Panc1 (cell line): ENCODE measurements around the gene CDKN1C. TPM values are rescaled to one million over a fixed set of nuclear protein-coding genes. Genes with fewer than 3 reads are reported as not detected.

Experiments
- ATAC-seq: fragments of 200-7000 bp; cut with Tn5 transposase; 2 replicates; pipeline ENCODE4 v1.9.1; 2020; ENCODE audit warnings: mild to moderate bottlenecking, moderate library complexity
- BruUV-seq: library from RNA; stranded (reverse); fragments of 400-500 nt; replicated peaks from 2 replicates; lab custom pipeline; 2021; lab: Mats Ljungman, UMichigan
- CTCF ChIA-PET: fragments of 300-600 bp; sonication (Branson Sonifier 250); formaldehyde crosslinking; loops from one replicate; lab custom pipeline; 2022; ENCODE audit warnings: antibody characterized with exemption; lab: Charles Lee
- POLR2A ChIA-PET: fragments of 300-600 bp; sonication (Branson Sonifier 250); formaldehyde crosslinking; loops from one replicate; lab custom pipeline; 2022; ENCODE audit warnings: antibody characterized with exemption; lab: Charles Lee
- DNase-seq: peaks from one replicate; pipeline ENCODE4 v3.0.0-alpha.2; 2010; ENCODE audit warnings: low read depth, low spot score
- H3K27ac ChIP-seq: 2 replicates; pipeline ENCODE4 v1.5.1; 2011; ENCODE audit warnings: mild to moderate bottlenecking, low read length, inconsistent platforms
- H3K27me3 ChIP-seq: fragments of 200-500 bp; sonication (Bioruptor generic); 2 replicates; pipeline ENCODE4 v1.6.0; 2014; ENCODE audit warnings: low read length, inconsistent platforms; ENCODE audit not compliant: control insufficient read depth, insufficient read depth
- H3K36me3 ChIP-seq: fragments of 200-500 bp; sonication (Bioruptor generic); 2 replicates; pipeline ENCODE4 v1.5.1; 2014; ENCODE audit warnings: inconsistent platforms, mild to moderate bottlenecking, low read length, moderate library complexity; ENCODE audit not compliant: control insufficient read depth, insufficient read depth
- H3K4me1 ChIP-seq: 2 replicates; pipeline ENCODE4 v1.5.1; 2011; ENCODE audit warnings: inconsistent platforms, mild to moderate bottlenecking, low read length, moderate library complexity; ENCODE audit not compliant: control insufficient read depth, insufficient read depth
- H3K4me3 ChIP-seq, 2 experiments: 2 replicates each; pipeline ENCODE4 v1.5.1; 2011 to 2012; ENCODE audit warnings: low read depth in 2 of 2, low read length in 2 of 2, mild to moderate bottlenecking in 2 of 2, inconsistent platforms in 1 of 2, moderate library complexity in 1 of 2
- H3K9me3 ChIP-seq: fragments of 200-500 bp; sonication (Bioruptor generic); 2 replicates; pipeline ENCODE4 v1.5.1; 2014; ENCODE audit warnings: low read depth, mild to moderate bottlenecking, inconsistent platforms, low read length, moderate library complexity; ENCODE audit not compliant: control insufficient read depth, insufficient read depth
- CTCF ChIP-seq: fragments of 450-650 bp; IDR thresholded peaks from 2 replicates; pipeline ENCODE4 v1.5.1; 2017; ENCODE audit warnings: mild to moderate bottlenecking
- POLR2AphosphoS5 ChIP-seq: IDR thresholded peaks from 2 replicates; pipeline ENCODE4 v1.6.1; 2012; ENCODE audit warnings: mild to moderate bottlenecking, low read depth, low read length, moderate library complexity
- REST ChIP-seq, 2 experiments: IDR thresholded peaks; 2 replicates each; pipeline ENCODE4 v1.6.1; 2011 to 2012; ENCODE audit warnings: low read depth in 2 of 2, control low read depth in 1 of 2, low read length in 1 of 2, mild to moderate bottlenecking in 1 of 2, moderate library complexity in 1 of 2; ENCODE audit not compliant: insufficient read depth in 1 of 2
- SIN3A ChIP-seq: IDR thresholded peaks from 2 replicates; pipeline ENCODE4 v1.6.1; 2012; ENCODE audit warnings: low read depth, mild to moderate bottlenecking, low read length, moderate library complexity, borderline replicate concordance; ENCODE audit not compliant: insufficient read depth
- TCF7L2 ChIP-seq: IDR thresholded peaks from 2 replicates; pipeline ENCODE4 v1.6.1; 2011; ENCODE audit warnings: mild to moderate bottlenecking, low read depth, low read length, inconsistent platforms
- in situ Hi-C: cut with HindIII; loops from 2 replicates; pipeline ENCODE4 v1.10.0; 2016; ENCODE audit warnings: low sequenced_read_pairs, low pct_unique_long_range_greater_than_20kb
- intact Hi-C: fragments of 100-400 bp; cut with micrococcal nuclease; formaldehyde crosslinking; loops from one replicate; pipeline ENCODE4 v1.10.0; 2022; ENCODE audit not compliant: unreplicated experiment
- total RNA-seq: library from RNA; stranded (reverse); gene quantifications from one replicate; pipeline ENCODE4 v1.2.1, GENCODE V29; 2021; ENCODE audit not compliant: unreplicated experiment

CDKN1C gene
- total RNA-seq, 1 experiment from 2014 or later: 4.6 TPM

DNA sequence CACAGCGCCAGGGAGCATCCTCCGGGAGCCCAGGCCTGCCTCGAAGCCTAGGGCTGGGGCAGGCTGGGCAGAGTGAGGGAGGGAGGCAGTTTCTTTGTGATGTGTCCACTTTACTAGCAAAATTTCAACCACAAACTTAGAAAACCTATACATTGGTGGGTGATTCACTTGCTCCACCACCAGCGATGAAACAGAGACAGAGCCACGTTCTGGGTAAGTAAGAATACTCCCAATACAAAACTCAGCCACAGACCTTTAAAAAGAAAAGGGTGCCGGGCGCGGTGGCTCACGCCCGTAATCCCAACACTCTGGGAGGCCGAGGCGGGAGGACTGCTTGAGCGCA is 22.3 kb downstream of the CDKN1C start:
- no peak for TF ChIP-seq REST (IDR thresholded peaks at IDR 0.05; ENCODE audit: insufficient read depth in 1 of 2, low read depth in 2 of 2, low read length in 1 of 2)
- no peak for TF ChIP-seq TCF7L2
- Histone ChIP-seq H3K9me3 (no peaks in the 10 kb centered on the region), H3K27me3 (no peaks in the 10 kb centered on the region), H3K36me3 (no peaks in the 10 kb centered on the region), H3K4me3 (no peak overlapping the region), H3K27ac (no peak overlapping the region), H3K4me1 (peaks cover 4% of the 10 kb centered on the region; the same call in 1 of the 2 replicates)
- DNase-seq (no peak), ATAC-seq (no peak)
- intact Hi-C loops (no loop called here), in situ Hi-C loops (no loop called here)
- ChIA-PET CTCF (no interaction called here), POLR2A (no interaction called here)
- no TSS peak for BruUV-seq

GRCh38 chr11:2862395-2863275 is 22.9 kb downstream of the CDKN1C start:
- intact Hi-C loops: no loop called here
- Histone ChIP-seq H3K4me3 (peak overlapping the region in 1 of 2 experiments; percentile 11; a peak in 1 of 4 replicates), H3K27me3 (no peaks in the 10 kb centered on the region)

More at GRCh38 chr11:2862395-2863275, 22.9 kb downstream of the CDKN1C start:
- BruUV-seq: no TSS peak
- no peaks in the 10 kb centered on the region for H3K36me3 ChIP-seq
- in situ Hi-C loops: no loop called here
- peak; percentile 69 for ATAC-seq
- no peak for DNase-seq
- no peak for TF ChIP-seq TCF7L2
- no peak for TF ChIP-seq POLR2AphosphoS5
- no peak for TF ChIP-seq CTCF
- no peak for TF ChIP-seq SIN3A
- no peak for TF ChIP-seq REST (IDR thresholded peaks at IDR 0.05; ENCODE audit: insufficient read depth in 1 of 2, low read depth in 2 of 2, low read length in 1 of 2)
- no peak overlapping the region for H3K27ac ChIP-seq
- peaks cover 4% of the 10 kb centered on the region; the same call in 1 of the 2 replicates for H3K4me1 ChIP-seq
- ChIA-PET CTCF (no interaction called here), POLR2A (no interaction called here)
- H3K9me3 ChIP-seq: no peaks in the 10 kb centered on the region
